ENCODE results near the gene IRGQ.
A peak's percentile ranks its signal among the peaks of the same experiment; 100 is the strongest.
"Not testable (repeated sequence)": the region's sequence is repeated elsewhere in the genome, so short reads cannot be mapped to it uniquely, and the experiment has no call there.

Gene IRGQ

DNA sequence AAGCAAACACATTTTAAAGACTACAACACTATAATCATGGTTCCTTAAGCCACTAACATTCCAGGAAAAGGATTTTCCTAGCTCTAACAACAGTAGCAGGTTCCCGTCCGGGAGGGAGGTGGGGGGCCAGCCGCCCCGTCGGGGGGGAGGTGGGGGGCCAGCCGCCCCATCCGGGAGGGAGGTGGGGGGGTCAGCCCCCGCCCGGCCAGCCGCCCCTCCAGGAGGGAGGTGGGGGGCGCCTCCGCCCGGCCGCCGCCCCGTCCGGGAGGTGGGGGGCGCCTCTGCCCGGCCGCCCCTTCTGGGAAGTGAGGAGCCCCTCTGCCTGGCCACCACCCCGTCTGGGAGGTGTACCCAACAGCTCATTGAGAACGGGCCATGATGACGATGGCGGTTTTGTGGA lies 48.0 kb downstream of the IRGQ start:
- not testable (repeated sequence) for H3K4me3 ChIP-seq (ENCODE audit: low read depth in 1 of 2, low read length in 2 of 2); H3K27ac ChIP-seq (ENCODE audit: low read length); H3K9me3 ChIP-seq (ENCODE audit: control insufficient read depth in 1 of 2, low read length in 2 of 2); H3K4me1 ChIP-seq (ENCODE audit: control insufficient read depth in 1 of 2, insufficient read depth in 2 of 2, low read length in 2 of 2); H3K27me3 ChIP-seq (ENCODE audit: low read depth, low read length)
- H3K36me3 ChIP-seq (ENCODE audit: control insufficient read depth in 1 of 2, insufficient read depth in 2 of 2, low read length in 2 of 2), result peaks cover 34 to 64% of the 10 kb centered on the region in 2 donors

DNA sequence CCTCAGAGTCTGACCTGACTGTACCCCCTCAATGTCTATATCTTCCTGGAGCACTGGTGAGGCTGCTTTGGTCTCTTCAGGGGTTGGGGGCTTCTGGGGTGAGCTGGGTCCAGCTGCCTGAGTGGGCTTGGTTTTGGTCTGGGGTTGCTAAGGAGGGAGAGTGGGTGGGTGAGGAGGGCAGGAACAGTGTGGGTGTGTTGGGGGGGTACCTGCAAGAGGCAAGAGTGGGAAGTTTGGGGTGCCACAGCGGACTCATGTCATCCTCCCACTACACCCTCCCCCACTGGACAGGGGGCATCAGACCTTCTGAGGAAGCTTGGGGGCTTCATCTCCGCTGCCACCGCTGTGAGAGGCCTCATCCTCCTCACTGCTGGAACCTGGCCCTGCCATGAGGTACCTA lies 49.4 kb downstream of the IRGQ start:
- Histone ChIP-seq H3K4me3 (ENCODE audit: low read depth in 1 of 2, low read length in 2 of 2) (no peak overlapping the region), H3K9me3 (ENCODE audit: control insufficient read depth in 1 of 2, low read length in 2 of 2) (no peaks in the 10 kb centered on the region), H3K36me3 (ENCODE audit: control insufficient read depth in 1 of 2, insufficient read depth in 2 of 2, low read length in 2 of 2) (peaks cover 38 to 64% of the 10 kb centered on the region in 2 donors), H3K4me1 (ENCODE audit: control insufficient read depth in 1 of 2, insufficient read depth in 2 of 2, low read length in 2 of 2) (no peaks in the 10 kb centered on the region), H3K27ac (ENCODE audit: low read length) (no peak overlapping the region), H3K27me3 (ENCODE audit: low read depth, low read length) (no peaks in the 10 kb centered on the region)

DNA sequence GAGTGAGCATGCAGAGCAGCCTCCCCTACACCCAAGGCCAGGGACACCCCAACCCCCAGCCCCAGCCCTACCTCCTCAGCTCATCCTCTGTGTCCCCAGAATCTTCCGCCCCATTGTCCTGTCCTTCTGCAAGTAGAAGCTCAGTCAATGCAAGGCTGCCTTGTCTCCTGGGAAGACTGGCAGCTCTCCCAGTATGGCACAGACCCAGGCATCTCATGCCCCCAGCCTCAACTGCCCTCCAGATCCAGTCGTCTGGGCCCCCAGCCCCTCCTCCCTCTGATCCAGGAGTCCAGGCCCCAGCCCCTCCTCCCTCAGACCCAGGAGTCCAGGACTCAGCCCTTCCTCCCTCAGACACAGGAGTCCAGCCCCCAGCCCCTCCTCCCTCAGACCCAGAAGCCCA lies 50.0 kb downstream of the IRGQ start:
- Histone ChIP-seq H3K36me3 (ENCODE audit: control insufficient read depth in 1 of 2, insufficient read depth in 2 of 2, low read length in 2 of 2) (peaks cover 34 to 60% of the 10 kb centered on the region in 2 donors), H3K9me3 (ENCODE audit: control insufficient read depth in 1 of 2, low read length in 2 of 2) (no peaks in the 10 kb centered on the region), H3K27me3 (ENCODE audit: low read depth, low read length) (no peaks in the 10 kb centered on the region), H3K27ac (ENCODE audit: low read length) (no peak overlapping the region), H3K4me3 (ENCODE audit: low read depth in 1 of 2, low read length in 2 of 2) (no peak overlapping the region), H3K4me1 (ENCODE audit: control insufficient read depth in 1 of 2, insufficient read depth in 2 of 2, low read length in 2 of 2) (no peaks in the 10 kb centered on the region)

DNA sequence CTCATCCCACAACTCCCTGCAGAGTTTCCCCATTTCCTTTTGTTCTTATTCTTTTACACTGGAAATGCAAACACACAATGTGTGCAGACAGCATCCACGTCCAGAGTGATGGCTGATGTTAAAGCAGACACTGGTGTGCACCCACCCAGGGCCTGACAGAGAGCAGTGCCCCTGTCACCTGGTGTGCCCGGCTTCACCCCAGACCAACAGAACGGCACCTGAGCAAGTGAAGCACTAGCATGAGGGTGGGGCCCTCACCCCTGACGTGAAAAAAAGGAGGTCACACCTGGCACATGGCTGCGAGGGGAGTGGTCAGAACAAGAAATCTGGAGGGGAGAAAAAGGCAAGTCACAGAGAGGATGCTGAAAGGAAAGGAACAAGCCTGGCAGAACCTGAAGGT lies 50.7 kb downstream of the IRGQ start:
- Histone ChIP-seq H3K27ac (ENCODE audit: low read length) (no peak overlapping the region), H3K4me1 (ENCODE audit: control insufficient read depth in 1 of 2, insufficient read depth in 2 of 2, low read length in 2 of 2) (no peaks in the 10 kb centered on the region), H3K27me3 (ENCODE audit: low read depth, low read length) (no peaks in the 10 kb centered on the region), H3K4me3 (ENCODE audit: low read depth in 1 of 2, low read length in 2 of 2) (no peak overlapping the region), H3K36me3 (ENCODE audit: control insufficient read depth in 1 of 2, insufficient read depth in 2 of 2, low read length in 2 of 2) (peaks cover 32 to 59% of the 10 kb centered on the region in 2 donors), H3K9me3 (ENCODE audit: control insufficient read depth in 1 of 2, low read length in 2 of 2) (no peaks in the 10 kb centered on the region)

DNA sequence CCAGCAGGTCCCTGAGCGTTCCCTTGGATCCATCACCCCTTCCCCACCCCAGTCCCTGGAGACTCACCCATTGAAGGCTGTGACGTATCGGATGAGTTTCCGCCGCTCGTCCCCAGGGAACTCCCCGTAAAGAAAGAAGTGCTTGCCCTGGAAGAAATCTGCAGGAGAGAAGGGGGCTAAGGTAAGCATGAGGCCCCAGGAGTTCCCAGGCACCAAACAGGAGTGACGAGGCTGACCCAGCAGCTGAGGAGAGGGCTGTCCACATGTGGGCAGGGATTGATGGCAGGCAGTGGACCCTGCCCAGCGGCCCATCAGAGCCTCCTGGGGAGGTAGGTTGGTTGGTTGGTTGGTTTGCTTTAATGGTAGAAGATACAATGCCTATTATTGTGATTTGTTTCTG lies 51.9 kb downstream of the IRGQ start:
- Histone ChIP-seq H3K4me3 (ENCODE audit: low read depth in 1 of 2, low read length in 2 of 2) (no peak overlapping the region), H3K36me3 (ENCODE audit: control insufficient read depth in 1 of 2, insufficient read depth in 2 of 2, low read length in 2 of 2) (peaks cover 27 to 64% of the 10 kb centered on the region in 2 donors), H3K4me1 (ENCODE audit: control insufficient read depth in 1 of 2, insufficient read depth in 2 of 2, low read length in 2 of 2) (no peaks in the 10 kb centered on the region), H3K27me3 (ENCODE audit: low read depth, low read length) (no peaks in the 10 kb centered on the region), H3K9me3 (ENCODE audit: control insufficient read depth in 1 of 2, low read length in 2 of 2) (peaks cover 0 to 2% of the 10 kb centered on the region in 2 donors), H3K27ac (ENCODE audit: low read length) (no peak overlapping the region)

DNA sequence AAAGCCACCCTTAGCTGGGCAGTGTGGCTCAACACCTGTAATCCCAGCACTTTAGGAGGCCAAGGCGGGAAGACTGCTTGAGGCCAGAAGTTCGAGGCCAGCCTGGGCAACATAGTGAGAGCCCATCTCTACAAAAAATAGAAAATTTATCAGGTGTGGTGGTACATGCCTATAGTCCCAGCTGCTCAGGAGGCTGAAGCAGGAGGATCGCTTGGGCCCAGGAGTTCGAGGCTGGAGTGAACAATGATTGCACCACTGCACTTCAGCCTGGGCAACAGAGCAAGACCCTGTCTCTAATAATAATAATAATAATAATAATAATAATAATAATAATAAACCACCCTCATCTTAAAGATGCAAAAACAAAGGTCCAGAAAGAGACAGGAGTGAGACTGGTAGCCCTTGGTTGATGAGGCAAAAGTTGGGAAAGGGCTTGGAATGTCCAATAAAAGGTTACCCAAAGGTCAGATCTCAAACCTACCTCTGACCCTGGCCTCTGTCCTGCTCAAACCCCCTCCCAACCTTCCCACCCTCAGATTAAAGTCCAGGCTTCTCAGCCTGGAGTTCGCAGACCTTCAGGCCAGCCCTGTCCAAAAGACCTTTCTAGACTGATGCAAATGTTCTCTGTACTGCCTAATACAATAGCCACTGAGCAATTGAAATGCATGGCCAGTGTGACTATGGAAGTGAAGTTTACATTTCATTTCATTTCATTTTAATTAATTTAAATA lies 53.8 kb downstream of the IRGQ start:
- H3K27ac ChIP-seq (ENCODE audit: low read length), result no peak overlapping the region
- H3K9me3 ChIP-seq (ENCODE audit: control insufficient read depth in 1 of 2, low read length in 2 of 2), result peaks cover 0 to 8% of the 10 kb centered on the region in 2 donors
- H3K36me3 ChIP-seq (ENCODE audit: control insufficient read depth in 1 of 2, insufficient read depth in 2 of 2, low read length in 2 of 2), result peaks cover 31 to 69% of the 10 kb centered on the region in 2 donors
- H3K4me1 ChIP-seq (ENCODE audit: control insufficient read depth in 1 of 2, insufficient read depth in 2 of 2, low read length in 2 of 2), result no peaks in the 10 kb centered on the region
- H3K4me3 ChIP-seq (ENCODE audit: low read depth in 1 of 2, low read length in 2 of 2), result no peak overlapping the region
- H3K27me3 ChIP-seq (ENCODE audit: low read depth, low read length), result no peaks in the 10 kb centered on the region

DNA sequence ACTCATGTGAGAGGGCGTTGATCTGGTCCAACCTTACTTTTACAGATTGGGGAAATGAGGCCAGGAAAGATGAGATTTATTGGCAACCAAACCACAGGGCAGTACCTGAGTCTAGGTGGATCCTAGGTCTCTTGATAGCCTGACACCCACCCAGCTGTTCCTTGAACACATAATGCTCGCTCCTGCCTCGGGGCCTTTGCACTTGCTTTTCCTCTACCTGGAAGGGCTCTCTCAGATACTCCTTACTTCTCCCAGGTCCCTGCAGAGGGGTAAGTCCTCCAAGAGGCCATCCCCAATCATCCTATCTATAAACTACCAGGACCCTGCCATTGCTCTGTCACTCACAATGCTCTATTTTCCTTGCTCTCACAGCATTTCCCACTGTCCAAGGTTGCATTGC lies 55.6 kb downstream of the IRGQ start:
- no peaks in the 10 kb centered on the region for H3K27me3 ChIP-seq (ENCODE audit: low read depth, low read length)
- no peak overlapping the region for H3K4me3 ChIP-seq (ENCODE audit: low read depth in 1 of 2, low read length in 2 of 2)
- H3K4me1 ChIP-seq (ENCODE audit: control insufficient read depth in 1 of 2, insufficient read depth in 2 of 2, low read length in 2 of 2), result no peaks in the 10 kb centered on the region
- H3K9me3 ChIP-seq (ENCODE audit: control insufficient read depth in 1 of 2, low read length in 2 of 2), result peaks cover 0 to 8% of the 10 kb centered on the region in 2 donors
- H3K36me3 ChIP-seq (ENCODE audit: control insufficient read depth in 1 of 2, insufficient read depth in 2 of 2, low read length in 2 of 2), result peaks cover 31 to 60% of the 10 kb centered on the region in 2 donors
- no peak overlapping the region for H3K27ac ChIP-seq (ENCODE audit: low read length)

DNA sequence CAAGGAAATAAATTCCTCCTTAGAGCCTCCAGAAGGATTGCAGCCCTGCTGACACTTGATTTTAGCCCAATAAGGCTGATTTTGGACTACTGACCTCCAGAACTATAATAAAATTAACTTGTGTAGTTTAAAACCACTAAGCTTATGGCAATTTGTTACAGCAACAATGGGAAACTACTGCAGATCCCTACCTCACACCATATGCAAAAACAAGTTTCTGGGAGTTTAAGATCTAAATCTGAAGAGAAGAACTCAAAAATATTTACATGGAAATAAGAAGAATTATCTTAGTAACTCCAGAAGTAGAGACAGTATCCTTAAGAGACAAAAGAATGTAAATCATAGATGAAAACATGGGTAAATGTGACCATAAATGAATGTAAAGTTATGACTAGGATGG lies 57.0 kb downstream of the IRGQ start:
- Histone ChIP-seq H3K4me3 (ENCODE audit: low read depth in 1 of 2, low read length in 2 of 2) (no peak overlapping the region), H3K36me3 (ENCODE audit: control insufficient read depth in 1 of 2, insufficient read depth in 2 of 2, low read length in 2 of 2) (peaks cover 28 to 49% of the 10 kb centered on the region in 2 donors), H3K9me3 (ENCODE audit: control insufficient read depth in 1 of 2, low read length in 2 of 2) (peaks cover 0 to 8% of the 10 kb centered on the region in 2 donors), H3K27me3 (ENCODE audit: low read depth, low read length) (no peaks in the 10 kb centered on the region), H3K4me1 (ENCODE audit: control insufficient read depth in 1 of 2, insufficient read depth in 2 of 2, low read length in 2 of 2) (no peaks in the 10 kb centered on the region), H3K27ac (ENCODE audit: low read length) (no peak overlapping the region)

DNA sequence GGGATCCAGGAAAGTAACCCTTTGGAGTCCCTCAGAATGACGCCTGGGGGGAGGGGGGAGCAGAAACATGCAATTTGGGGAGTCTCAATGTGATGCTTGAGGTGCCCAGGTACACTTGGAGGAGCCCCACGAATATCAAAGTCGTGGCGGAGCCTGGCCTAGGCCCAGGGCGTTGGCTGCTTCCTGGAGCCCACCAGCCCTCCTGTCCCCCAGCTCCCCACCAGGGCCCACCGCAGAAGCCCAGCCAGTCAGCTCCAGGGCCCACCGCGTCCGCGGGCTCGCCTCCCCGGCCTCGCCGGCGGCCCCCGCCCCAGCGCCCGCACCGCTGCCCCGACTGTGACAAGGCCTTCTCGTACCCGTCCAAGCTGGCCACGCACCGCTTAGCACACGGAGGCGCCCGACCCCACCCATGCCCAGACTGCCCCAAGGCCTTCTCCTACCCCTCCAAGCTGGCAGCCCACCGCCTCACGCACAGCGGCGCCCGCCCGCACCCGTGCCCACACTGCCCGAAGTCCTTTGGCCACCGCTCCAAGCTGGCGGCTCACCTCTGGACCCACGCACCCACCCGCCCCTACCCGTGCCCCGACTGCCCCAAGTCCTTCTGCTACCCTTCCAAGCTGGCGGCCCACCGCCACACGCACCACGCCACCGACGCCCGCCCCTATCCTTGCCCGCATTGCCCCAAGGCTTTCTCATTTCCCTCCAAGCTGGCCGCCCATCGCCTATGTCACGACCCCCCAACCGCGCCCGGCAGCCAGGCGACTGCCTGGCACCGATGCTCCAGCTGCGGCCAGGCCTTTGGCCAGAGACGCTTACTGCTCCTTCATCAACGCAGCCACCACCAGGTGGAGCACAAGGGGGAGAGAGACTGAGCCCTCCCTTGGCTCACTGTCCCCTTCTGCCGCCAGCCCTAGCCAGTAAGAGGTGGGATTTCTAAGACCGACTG lies 60.8 kb downstream of the IRGQ start:
- H3K36me3 ChIP-seq (ENCODE audit: control insufficient read depth in 1 of 2, insufficient read depth in 2 of 2, low read length in 2 of 2), result peaks cover 4 to 19% of the 10 kb centered on the region in 2 donors
- peak overlapping the region; percentile 53 for H3K27ac ChIP-seq (ENCODE audit: low read length)
- no peaks in the 10 kb centered on the region for H3K27me3 ChIP-seq (ENCODE audit: low read depth, low read length)
- peak overlapping the region; percentile 15 to 69 for H3K4me3 ChIP-seq (ENCODE audit: low read depth in 1 of 2, low read length in 2 of 2)
- peaks cover 0 to 7% of the 10 kb centered on the region in 2 donors for H3K4me1 ChIP-seq (ENCODE audit: control insufficient read depth in 1 of 2, insufficient read depth in 2 of 2, low read length in 2 of 2)
- peaks cover 0 to 8% of the 10 kb centered on the region in 2 donors for H3K9me3 ChIP-seq (ENCODE audit: control insufficient read depth in 1 of 2, low read length in 2 of 2)
